SW 1271 (cell line): ENCODE data around the gene STK32B.
A peak's percentile ranks its signal among the peaks of the same experiment; 100 is the strongest.
"Not testable (repeated sequence)": the region's sequence is repeated elsewhere in the genome, so short reads cannot be mapped to it uniquely, and the experiment has no call there.

Experiments used
- DNase-seq, 2 experiments: peaks; one replicate each; lab custom pipeline; 2025; lab: John Stamatoyannopoulos, UW

The STK32B gene

GRCh38 chr4:5051278-5052203 is at the start of gene STK32B:
Gene STK32B (plus strand): TSS chr4:5051480.
- DNase-seq, result peak in 1 of 2 experiments; percentile 31

- not testable (repeated sequence) for DNase-seq
Measured at GRCh38 chr4:5001641-5002040, 49.6 kb upstream of the STK32B start.

GRCh38 chr4:5003372-5003857 is 47.9 kb upstream of the STK32B start:
- no peak for DNase-seq

- DNase-seq, result no peak
Measured at GRCh38 chr4:5003918-5004317, 47.4 kb upstream of the STK32B start.

GRCh38 chr4:5004496-5004895 is 46.8 kb upstream of the STK32B start:
- DNase-seq, result no peak

GRCh38 chr4:5006932-5007331 is 44.3 kb upstream of the STK32B start:
- DNase-seq, result not testable (repeated sequence)

GRCh38 chr4:5009796-5010195 is 41.5 kb upstream of the STK32B start:
- DNase-seq, result no peak

GRCh38 chr4:5010984-5011383 is 40.3 kb upstream of the STK32B start:
- no peak for DNase-seq

- DNase-seq, result no peak
Measured at GRCh38 chr4:5012244-5012898, 38.9 kb upstream of the STK32B start.

- no peak for DNase-seq
Measured at GRCh38 chr4:5012958-5013357, 38.3 kb upstream of the STK32B start.

GRCh38 chr4:5014007-5014682 is 37.1 kb upstream of the STK32B start:
- DNase-seq, result no peak

- DNase-seq, result no peak
Measured at GRCh38 chr4:5018096-5018495, 33.2 kb upstream of the STK32B start.

- no peak for DNase-seq
Measured at GRCh38 chr4:5018603-5019002, 32.7 kb upstream of the STK32B start.

- no peak for DNase-seq
Measured at GRCh38 chr4:5019274-5019673, 32.0 kb upstream of the STK32B start, which contains the start of gene CYTL1. Gene CYTL1 (minus strand): TSS chr4:5019458. CDS start chr4:5019445, 13 bp downstream.

- DNase-seq, result no peak
Measured at GRCh38 chr4:5019796-5020195, 31.5 kb upstream of the STK32B start.

GRCh38 chr4:5020341-5020740 is 30.9 kb upstream of the STK32B start:
- DNase-seq, result no peak

- no peak for DNase-seq
Measured at GRCh38 chr4:5021546-5021945, 29.7 kb upstream of the STK32B start.

GRCh38 chr4:5024673-5025072 is 26.6 kb upstream of the STK32B start:
- DNase-seq, result no peak

- DNase-seq, result no peak
Measured at GRCh38 chr4:5026371-5026770, 24.9 kb upstream of the STK32B start.

GRCh38 chr4:5027346-5027745 is 23.9 kb upstream of the STK32B start:
- DNase-seq, result no peak

- DNase-seq, result no peak
Measured at GRCh38 chr4:5028480-5028879, 22.8 kb upstream of the STK32B start.

- DNase-seq, result no peak
Measured at GRCh38 chr4:5029447-5029846, 21.8 kb upstream of the STK32B start.
